GM12892 (cell line): ENCODE results near the gene AK8.

Source experiments
- POLR2A ChIP-seq: IDR thresholded peaks from 2 replicates; pipeline ENCODE4 v1.6.1; 2011; ENCODE audit warnings: low read depth, low read length, control low read depth
- POLR2AphosphoS5 ChIP-seq: IDR thresholded peaks from 2 replicates; pipeline ENCODE4 v1.6.1; 2011; ENCODE audit warnings: low read depth, low read length, control low read depth
- TAF1 ChIP-seq: IDR thresholded peaks from 2 replicates; pipeline ENCODE4 v1.6.1; 2011; ENCODE audit warnings: low read depth, mild to moderate bottlenecking, control low read depth, low read length, borderline replicate concordance

GRCh38 chr9:132866898-132867297 lies 11.2 kb downstream of the AK8 start:
- TF ChIP-seq TAF1: no peak
- no peak for TF ChIP-seq POLR2AphosphoS5
- no peak for TF ChIP-seq POLR2A
